ENCODE measurements around the gene CPN1.
"Not testable (repeated sequence)": the region's sequence is repeated elsewhere in the genome, so short reads cannot be mapped to it uniquely, and the experiment has no call there.

The CPN1 gene

GRCh38 chr10:100114460-100114859 lies 32.8 kb upstream of the CPN1 start:
- Histone ChIP-seq H3K4me3 (no peak overlapping the region), H3K27ac (no peak overlapping the region), H3K9ac (no peak overlapping the region), H3K4me2 (no peak overlapping the region), H3K27me3 (no peaks in the 10 kb centered on the region), H4K20me1 (no peaks in the 10 kb centered on the region), H3K36me3 (no peaks in the 10 kb centered on the region), H3K9me3 (no peaks in the 10 kb centered on the region), H3K4me1 (peaks cover 4% of the 10 kb centered on the region; the same call in 1 of the 2 replicates)
- TF ChIP-seq Cebpa-rat (IDR thresholded peaks at IDR 0.05) = no peak

GRCh38 chr10:100109670-100110069 lies 28.0 kb upstream of the CPN1 start:
- Histone ChIP-seq H3K9me3 (peaks cover 7% of the 10 kb centered on the region), H3K27ac (no peak overlapping the region), H4K20me1 (no peaks in the 10 kb centered on the region), H3K4me3 (no peak overlapping the region), H3K27me3 (no peaks in the 10 kb centered on the region), H3K4me1 (peaks cover 4% of the 10 kb centered on the region; the same call in 1 of the 2 replicates), H3K4me2 (no peak overlapping the region), H3K9ac (no peak overlapping the region), H3K36me3 (no peaks in the 10 kb centered on the region)
- TF ChIP-seq Cebpa-rat (IDR thresholded peaks at IDR 0.05) = no peak

GRCh38 chr10:100106865-100107264 lies 25.2 kb upstream of the CPN1 start:
- TF ChIP-seq Cebpa-rat (IDR thresholded peaks at IDR 0.05) = no peak
- Histone ChIP-seq H3K9ac (no peak overlapping the region), H3K4me2 (no peak overlapping the region), H3K9me3 (peaks cover 20% of the 10 kb centered on the region), H4K20me1 (no peaks in the 10 kb centered on the region), H3K36me3 (no peaks in the 10 kb centered on the region), H3K27me3 (no peaks in the 10 kb centered on the region), H3K4me3 (no peak overlapping the region), H3K4me1 (no peaks in the 10 kb centered on the region), H3K27ac (no peak overlapping the region)

- no peaks in the 10 kb centered on the region for H4K20me1 ChIP-seq
- no peaks in the 10 kb centered on the region for H3K4me1 ChIP-seq
- peaks cover 20% of the 10 kb centered on the region for H3K9me3 ChIP-seq
- TF ChIP-seq Cebpa-rat (IDR thresholded peaks at IDR 0.05) = no peak
- H3K27me3 ChIP-seq = no peaks in the 10 kb centered on the region
- no peak overlapping the region for H3K27ac ChIP-seq
- no peak overlapping the region for H3K4me2 ChIP-seq
- H3K9ac ChIP-seq = no peak overlapping the region
- no peaks in the 10 kb centered on the region for H3K36me3 ChIP-seq
- H3K4me3 ChIP-seq = no peak overlapping the region
Observed at GRCh38 chr10:100104300-100104699, 22.6 kb upstream of the CPN1 start.

GRCh38 chr10:100103581-100103980 lies 21.9 kb upstream of the CPN1 start:
- H3K4me2 ChIP-seq = no peak overlapping the region
- TF ChIP-seq Cebpa-rat (IDR thresholded peaks at IDR 0.05) = no peak
- no peak overlapping the region for H3K4me3 ChIP-seq
- H3K27ac ChIP-seq = no peak overlapping the region
- H4K20me1 ChIP-seq = no peaks in the 10 kb centered on the region
- H3K36me3 ChIP-seq = no peaks in the 10 kb centered on the region
- no peaks in the 10 kb centered on the region for H3K27me3 ChIP-seq
- no peak overlapping the region for H3K9ac ChIP-seq
- peaks cover 20% of the 10 kb centered on the region for H3K9me3 ChIP-seq
- no peaks in the 10 kb centered on the region for H3K4me1 ChIP-seq

- Histone ChIP-seq H3K27me3 (no peaks in the 10 kb centered on the region), H3K9ac (no peak overlapping the region), H3K36me3 (no peaks in the 10 kb centered on the region), H3K9me3 (peaks cover 20% of the 10 kb centered on the region), H4K20me1 (no peaks in the 10 kb centered on the region), H3K27ac (no peak overlapping the region), H3K4me3 (no peak overlapping the region), H3K4me1 (no peaks in the 10 kb centered on the region), H3K4me2 (no peak overlapping the region)
- TF ChIP-seq Cebpa-rat (IDR thresholded peaks at IDR 0.05) = no peak
Observed at GRCh38 chr10:100101192-100102076, 19.8 kb upstream of the CPN1 start.

GRCh38 chr10:100100651-100101184 lies 19.0 kb upstream of the CPN1 start:
- Histone ChIP-seq H3K4me1 (no peaks in the 10 kb centered on the region), H4K20me1 (no peaks in the 10 kb centered on the region), H3K27ac (no peak overlapping the region), H3K9me3 (peaks cover 20% of the 10 kb centered on the region), H3K4me3 (no peak overlapping the region), H3K4me2 (no peak overlapping the region), H3K9ac (no peak overlapping the region), H3K36me3 (no peaks in the 10 kb centered on the region), H3K27me3 (no peaks in the 10 kb centered on the region)
- TF ChIP-seq Cebpa-rat (IDR thresholded peaks at IDR 0.05) = no peak

GRCh38 chr10:100089241-100089640 lies 7.6 kb upstream of the CPN1 start:
- Histone ChIP-seq H3K4me3 (no peak overlapping the region), H4K20me1 (no peaks in the 10 kb centered on the region), H3K9ac (no peak overlapping the region), H3K4me1 (no peaks in the 10 kb centered on the region), H3K4me2 (no peak overlapping the region), H3K27me3 (no peaks in the 10 kb centered on the region), H3K27ac (no peak overlapping the region), H3K9me3 (no peaks in the 10 kb centered on the region; the same call in 1 of the 2 replicates), H3K36me3 (no peaks in the 10 kb centered on the region)
- TF ChIP-seq Cebpa-rat (IDR thresholded peaks at IDR 0.05) = no peak

- not testable (repeated sequence) for H3K9me3 ChIP-seq, H3K36me3 ChIP-seq, H3K4me1 ChIP-seq, H3K27ac ChIP-seq, H3K27me3 ChIP-seq, H3K4me2 ChIP-seq, H3K4me3 ChIP-seq, H4K20me1 ChIP-seq, H3K9ac ChIP-seq
Observed at GRCh38 chr10:100086708-100087107, 5.0 kb upstream of the CPN1 start.

- Histone ChIP-seq H3K4me3 (no peak overlapping the region), H4K20me1 (no peaks in the 10 kb centered on the region), H3K9me3 (no peaks in the 10 kb centered on the region), H3K27ac (no peak overlapping the region), H3K4me1 (no peaks in the 10 kb centered on the region), H3K4me2 (no peak overlapping the region), H3K36me3 (no peaks in the 10 kb centered on the region), H3K9ac (no peak overlapping the region), H3K27me3 (no peaks in the 10 kb centered on the region)
- no peak for TF ChIP-seq Cebpa-rat (IDR thresholded peaks at IDR 0.05)
Observed at GRCh38 chr10:100085596-100085995, 3.9 kb upstream of the CPN1 start.
